Gastroesophageal sphincter (tissue), 3 donors: ENCODE results near the gene ENG.

Source experiments
- EP300 ChIP-seq: sonication (generic); formaldehyde crosslinking; IDR thresholded peaks from one replicate; pipeline ENCODE4 v1.6.1; 2017; ENCODE audit warnings: antibody characterized with exemption, mild to moderate bottlenecking
- POLR2A ChIP-seq, 2 donors: fragments of 450-650 bp; IDR thresholded peaks; one replicate each; pipeline ENCODE4 v1.6.1; 2017; ENCODE audit warnings: antibody characterized with exemption in 2 of 2, mild to moderate bottlenecking in 2 of 2, moderate library complexity in 1 of 2
- POLR2AphosphoS5 ChIP-seq: sonication (generic); formaldehyde crosslinking; IDR thresholded peaks from one replicate; pipeline ENCODE4 v1.6.1; 2017; ENCODE audit warnings: antibody characterized with exemption
- TF ChIP-seq, protein P1 (sequence below), 4 experiments: fragments of 200-600 bp in 2 of 4; fragments of 450-650 bp in 2 of 4; sonication (generic) in 1 of 4; IDR thresholded peaks; one replicate each; pipeline ENCODE4 v1.5.1; 2017 to 2019; ENCODE audit warnings: antibody characterized with exemption in 4 of 4, mild to moderate bottlenecking in 2 of 4, moderate library complexity in 2 of 4

DNA sequence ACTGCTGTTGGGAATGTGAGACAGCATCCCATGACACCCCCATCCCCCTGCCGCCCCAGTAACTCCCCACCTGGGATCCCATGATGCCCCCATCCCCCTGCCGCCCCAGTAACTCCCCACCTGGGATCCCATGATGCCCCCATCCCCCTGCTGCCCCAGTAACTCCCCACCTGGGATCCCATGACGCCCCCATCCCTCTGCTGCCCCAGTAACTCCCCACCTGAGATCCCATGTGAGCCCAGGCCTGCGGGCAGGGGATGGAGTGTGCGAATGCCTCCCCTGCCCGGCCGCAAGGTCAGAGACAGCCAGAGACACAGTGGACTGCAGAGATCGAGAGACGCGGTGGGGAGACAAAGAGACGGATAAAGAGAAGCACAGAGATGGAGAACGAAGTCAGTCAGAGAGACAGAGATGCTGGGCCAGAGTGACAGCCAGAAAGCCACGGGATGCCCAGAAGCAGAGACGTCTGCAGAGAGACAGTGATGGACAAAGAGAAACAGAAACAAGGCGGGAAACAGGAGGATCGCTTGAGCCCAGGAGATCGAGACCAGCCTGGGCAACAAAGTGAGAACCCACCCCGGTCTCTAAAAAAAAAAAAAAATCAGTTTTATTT is 77.0 kb downstream of the ENG start:
- no peak for TF ChIP-seq POLR2A (IDR thresholded peaks at IDR 0.05)
- TF ChIP-seq, protein P1, sequence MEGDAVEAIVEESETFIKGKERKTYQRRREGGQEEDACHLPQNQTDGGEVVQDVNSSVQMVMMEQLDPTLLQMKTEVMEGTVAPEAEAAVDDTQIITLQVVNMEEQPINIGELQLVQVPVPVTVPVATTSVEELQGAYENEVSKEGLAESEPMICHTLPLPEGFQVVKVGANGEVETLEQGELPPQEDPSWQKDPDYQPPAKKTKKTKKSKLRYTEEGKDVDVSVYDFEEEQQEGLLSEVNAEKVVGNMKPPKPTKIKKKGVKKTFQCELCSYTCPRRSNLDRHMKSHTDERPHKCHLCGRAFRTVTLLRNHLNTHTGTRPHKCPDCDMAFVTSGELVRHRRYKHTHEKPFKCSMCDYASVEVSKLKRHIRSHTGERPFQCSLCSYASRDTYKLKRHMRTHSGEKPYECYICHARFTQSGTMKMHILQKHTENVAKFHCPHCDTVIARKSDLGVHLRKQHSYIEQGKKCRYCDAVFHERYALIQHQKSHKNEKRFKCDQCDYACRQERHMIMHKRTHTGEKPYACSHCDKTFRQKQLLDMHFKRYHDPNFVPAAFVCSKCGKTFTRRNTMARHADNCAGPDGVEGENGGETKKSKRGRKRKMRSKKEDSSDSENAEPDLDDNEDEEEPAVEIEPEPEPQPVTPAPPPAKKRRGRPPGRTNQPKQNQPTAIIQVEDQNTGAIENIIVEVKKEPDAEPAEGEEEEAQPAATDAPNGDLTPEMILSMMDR (IDR thresholded peaks at IDR 0.05): no peak
- TF ChIP-seq EP300: no peak
- TF ChIP-seq POLR2AphosphoS5: no peak
